Stimulated activated CD8-positive, alpha-beta memory T cell treated with anti-CD3 and anti-CD28 coated beads, Interleukin-4, amount 100 ng/mL, for 24 hours (primary cell): ENCODE measurements around the gene SLC25A4.

ENCODE experiments used
- DNase-seq: peaks from one replicate; pipeline ENCODE4 v3.0.0-alpha.2; 2020; ENCODE audit warnings: low read depth

The SLC25A4 gene

DNA sequence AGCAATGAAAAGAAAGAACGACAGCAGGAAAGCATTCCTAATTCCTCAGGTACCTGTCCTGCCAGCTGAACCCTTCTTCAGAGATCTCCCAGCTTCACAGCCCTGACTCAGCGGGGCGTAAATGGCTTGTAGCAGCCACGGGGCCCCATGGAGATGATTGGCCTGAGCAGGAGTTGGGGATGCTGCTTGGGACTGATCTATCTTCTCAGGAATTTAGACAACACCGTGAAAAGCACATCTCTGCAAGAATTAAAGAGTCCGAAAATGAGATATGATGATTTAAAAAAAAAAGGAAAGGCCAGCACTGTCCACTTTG, 22.5 kb upstream of the SLC25A4 start:
- no peak for DNase-seq

DNA sequence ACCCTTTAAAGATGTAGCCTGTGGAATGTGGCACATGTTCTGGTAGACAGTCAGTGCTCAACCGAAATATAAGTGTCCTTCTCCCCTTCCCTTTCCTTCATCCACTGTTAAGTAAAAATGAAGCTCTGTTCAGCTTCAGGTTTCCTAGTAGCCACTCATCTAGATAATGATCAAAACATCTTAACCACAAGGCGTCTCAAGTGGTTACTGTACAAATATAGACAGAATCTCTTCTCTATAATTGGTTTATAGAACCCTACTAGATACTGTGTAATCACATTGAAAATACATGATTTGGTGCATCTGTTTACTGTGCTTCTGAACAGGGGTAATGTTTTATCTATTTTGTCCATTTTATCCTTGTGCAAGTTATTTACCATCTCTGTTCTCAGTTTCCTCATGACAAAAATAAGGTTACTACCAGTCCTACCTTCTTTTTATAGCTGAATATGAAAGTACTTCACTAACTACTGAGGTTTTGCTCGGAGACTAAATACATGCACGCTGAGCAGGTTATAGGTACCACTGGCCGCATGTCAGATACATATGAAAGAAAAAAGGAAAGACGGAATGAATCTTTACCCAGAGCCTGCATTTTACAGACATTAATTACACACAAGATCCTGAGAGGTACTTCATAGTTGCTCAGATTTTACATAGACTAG, 20.3 kb upstream of the SLC25A4 start:
- DNase-seq: no peak

GRCh38 chr4:185124006-185124405, 19.1 kb upstream of the SLC25A4 start:
- DNase-seq: no peak

DNA sequence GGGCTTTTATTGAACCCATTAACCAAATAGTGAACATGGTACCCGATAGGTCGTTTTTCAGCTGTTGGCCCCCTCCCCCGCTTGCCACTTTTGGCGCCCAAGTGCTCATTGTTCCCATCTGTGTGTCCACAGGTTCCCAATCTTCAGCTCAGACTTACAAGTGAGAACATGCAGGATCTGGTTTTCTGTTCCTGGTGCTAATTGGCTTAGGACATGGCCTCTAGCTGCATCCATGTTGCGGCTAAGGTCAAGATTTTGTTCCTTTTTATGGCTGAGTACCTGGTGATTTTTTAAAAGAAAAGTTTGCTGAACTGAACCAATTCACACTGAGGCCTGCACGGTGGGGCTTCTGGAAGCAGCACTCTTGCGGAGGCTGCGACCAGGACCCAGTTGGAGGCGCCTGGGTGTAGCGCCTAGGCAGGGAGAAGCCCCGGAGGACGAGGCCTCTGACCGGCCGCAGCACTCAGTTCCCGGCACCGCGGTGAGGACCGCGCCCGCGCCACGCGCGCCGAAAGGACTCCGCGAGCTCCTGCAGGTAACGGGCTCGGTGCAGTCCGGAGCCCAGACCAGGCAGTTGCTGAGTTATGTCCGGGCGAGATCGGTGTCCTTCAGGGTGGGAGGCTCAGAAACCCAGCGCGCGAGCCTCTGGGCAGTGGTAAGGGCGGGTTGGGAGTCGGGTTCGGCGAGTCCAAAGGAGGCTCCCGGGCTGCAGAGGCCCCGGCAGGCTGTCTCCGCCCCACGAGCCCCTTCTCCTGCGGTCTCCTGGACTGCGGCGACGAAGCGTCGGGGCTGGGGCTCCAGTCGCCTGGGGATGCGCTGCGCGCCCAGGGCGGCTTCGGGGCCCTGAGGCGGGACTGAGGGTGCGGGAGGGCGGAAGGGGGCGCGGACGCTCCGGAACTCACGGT, 15.8 kb upstream of the SLC25A4 start:
- no peak for DNase-seq

GRCh38 chr4:185128272-185129119, 14.6 kb upstream of the SLC25A4 start:
- DNase-seq: no peak

DNA sequence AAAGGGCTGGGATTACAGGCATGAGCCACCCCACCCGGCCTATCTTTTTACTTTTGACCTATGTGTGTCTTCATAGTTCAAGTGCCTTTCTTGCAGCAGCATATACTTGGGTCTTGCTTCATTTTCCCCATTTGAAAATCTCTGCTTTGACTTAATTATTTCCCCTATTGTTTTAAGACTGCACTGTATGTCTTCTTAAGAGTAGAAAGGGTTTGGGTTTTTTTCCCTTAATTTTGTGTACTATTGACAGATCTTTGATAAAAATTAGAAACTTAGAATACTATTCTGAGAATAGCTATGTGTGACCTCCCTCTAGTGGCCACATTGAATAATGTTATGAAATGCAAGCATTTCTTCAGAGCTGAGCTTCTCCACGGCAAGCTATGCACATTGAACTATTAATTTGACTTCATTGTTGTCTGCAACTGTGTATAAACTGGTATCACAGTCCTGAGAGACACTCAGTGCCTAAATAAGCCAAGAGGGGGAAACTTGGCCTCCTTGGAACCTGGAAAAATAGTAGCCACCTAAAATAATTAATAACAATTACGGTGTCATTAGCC, 8.7 kb upstream of the SLC25A4 start:
- DNase-seq: no peak

DNA sequence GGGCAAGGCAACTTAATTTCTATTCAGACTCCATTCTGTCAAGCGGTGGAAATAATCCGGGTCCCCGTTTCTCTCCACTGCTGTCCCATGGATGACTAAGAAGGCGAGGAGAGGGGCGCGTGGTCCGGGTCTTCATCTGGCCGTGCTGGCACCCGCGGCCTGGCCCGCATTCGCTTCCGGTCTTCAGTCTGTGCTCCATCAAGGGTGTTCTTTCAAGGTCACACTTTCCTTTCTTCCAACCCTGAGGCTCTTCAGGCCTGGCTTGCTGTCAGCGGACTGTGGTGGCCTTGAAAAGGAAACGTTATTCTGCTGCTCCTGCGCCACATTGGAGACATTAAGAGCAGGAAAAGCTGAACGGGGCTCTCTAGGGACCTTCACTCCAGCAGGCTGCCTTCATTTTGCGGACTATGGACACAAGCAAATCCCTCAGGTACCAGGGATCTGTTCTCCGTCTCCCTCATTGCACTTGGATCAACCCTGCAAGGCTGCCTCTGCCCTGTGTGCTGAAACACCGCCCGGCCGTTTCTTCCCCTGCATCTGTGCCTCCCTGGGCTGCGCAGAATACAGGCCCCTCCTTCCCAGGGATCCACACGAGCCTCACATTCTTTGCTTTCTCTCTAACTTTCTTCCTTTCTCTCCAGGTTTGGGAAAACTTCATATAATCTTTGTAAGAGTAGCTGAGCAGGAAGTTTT, 5.7 kb upstream of the SLC25A4 start:
- no peak for DNase-seq

- DNase-seq: no peak
Measured at GRCh38 chr4:185138161-185138560, 4.9 kb upstream of the SLC25A4 start.

GRCh38 chr4:185139736-185140135, 3.3 kb upstream of the SLC25A4 start:
- no peak for DNase-seq

DNA sequence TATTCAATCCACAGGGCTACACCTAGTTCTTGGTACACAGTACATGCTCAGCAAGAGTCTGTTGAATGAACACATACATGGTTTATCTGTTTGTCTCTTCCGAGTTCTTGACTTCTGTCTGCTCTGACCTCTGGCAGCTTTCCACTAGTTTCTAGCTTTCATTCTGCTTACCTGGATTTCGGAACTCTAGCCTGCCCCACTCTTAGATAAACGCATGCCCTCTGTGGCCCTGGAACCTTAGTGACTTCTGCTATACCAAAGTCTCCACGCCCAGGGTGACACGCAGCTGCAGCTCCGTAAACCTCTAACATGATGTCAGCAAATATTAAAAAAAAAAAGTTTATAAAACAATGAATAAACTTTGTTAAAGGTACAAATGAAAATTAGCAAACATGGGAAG, 1.3 kb upstream of the SLC25A4 start:
- DNase-seq: no peak

DNA sequence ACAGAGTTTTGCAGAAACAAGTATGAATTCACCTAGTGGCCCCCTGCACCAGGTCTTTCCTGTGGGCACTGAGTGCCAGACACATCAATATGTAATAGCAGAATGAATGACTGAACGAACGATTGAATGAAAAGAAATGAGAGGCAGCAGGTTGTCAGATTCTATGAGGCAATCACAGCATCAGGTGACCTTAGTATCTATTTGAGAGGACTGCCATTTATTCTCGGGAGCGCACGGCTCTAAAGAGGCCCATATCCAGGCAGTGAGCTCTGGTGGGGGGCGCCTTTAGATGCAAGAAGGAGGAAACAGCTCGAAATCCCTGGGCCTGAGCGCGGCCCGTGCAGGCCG, 528 bp upstream of the SLC25A4 start:
- no peak for DNase-seq

DNA sequence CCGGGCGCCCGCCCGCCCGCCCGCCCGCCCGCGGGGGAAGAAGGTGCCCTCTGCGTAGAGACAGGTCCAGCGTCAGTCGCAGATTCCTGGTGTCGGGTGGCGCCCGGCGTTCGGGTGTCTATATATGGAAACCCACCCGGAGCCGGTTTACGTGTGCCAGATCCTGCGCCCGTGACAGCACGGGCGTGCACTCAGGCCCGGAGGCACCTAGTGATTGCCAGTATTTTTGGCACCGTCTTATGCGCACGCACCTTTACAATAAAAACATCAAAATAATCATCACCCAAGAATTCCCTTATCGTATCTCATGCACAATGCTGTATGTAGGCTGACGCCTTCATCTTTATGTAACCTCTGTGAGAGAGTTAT, 519 bp downstream of the SLC25A4 start:
- no peak for DNase-seq

- DNase-seq: no peak
Measured at GRCh38 chr4:185144601-185145240, 1.7 kb downstream of the SLC25A4 start.

DNA sequence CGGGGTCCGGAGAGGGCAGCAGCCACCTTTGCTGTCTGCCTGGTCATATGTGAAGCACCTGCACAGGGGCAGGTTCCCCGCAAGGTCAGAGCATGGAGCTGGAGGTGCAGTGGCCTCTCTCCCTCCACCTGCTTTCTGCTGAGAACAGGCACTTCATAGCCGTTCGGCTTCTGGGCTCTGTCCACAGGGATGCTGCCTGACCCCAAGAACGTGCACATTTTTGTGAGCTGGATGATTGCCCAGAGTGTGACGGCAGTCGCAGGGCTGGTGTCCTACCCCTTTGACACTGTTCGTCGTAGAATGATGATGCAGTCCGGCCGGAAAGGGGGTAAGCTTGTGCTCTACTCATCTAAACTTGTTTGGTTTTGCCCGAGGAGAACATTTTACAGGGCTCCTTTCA, 2.5 kb downstream of the SLC25A4 start:
- DNase-seq: no peak

- no peak for DNase-seq
Measured at GRCh38 chr4:185149392-185149791, 6.3 kb downstream of the SLC25A4 start.

DNA sequence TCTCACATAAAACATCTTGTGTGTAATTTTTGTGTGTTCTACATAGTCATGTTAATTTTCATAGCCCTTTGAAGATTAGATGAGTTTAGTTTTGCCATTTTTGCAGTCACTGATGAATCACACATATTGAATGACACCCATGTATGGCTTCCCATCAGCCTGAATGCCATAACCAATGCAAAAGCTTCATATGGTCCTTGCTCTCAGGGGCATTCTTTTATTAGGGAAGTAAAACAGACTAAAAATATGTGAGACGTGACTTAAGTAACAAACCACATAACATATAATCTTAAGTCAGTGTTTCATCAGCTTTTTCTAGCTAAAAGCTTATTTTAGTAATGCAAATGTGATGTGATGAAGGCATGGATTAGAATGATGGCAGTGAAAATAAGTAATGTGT, 8.2 kb downstream of the SLC25A4 start:
- no peak for DNase-seq

- no peak for DNase-seq
Measured at GRCh38 chr4:185165605-185166063, 22.6 kb downstream of the SLC25A4 start.

GRCh38 chr4:185167234-185167633, 24.2 kb downstream of the SLC25A4 start:
- DNase-seq: no peak

- DNase-seq: no peak
Measured at GRCh38 chr4:185171373-185172071, 28.5 kb downstream of the SLC25A4 start.

DNA sequence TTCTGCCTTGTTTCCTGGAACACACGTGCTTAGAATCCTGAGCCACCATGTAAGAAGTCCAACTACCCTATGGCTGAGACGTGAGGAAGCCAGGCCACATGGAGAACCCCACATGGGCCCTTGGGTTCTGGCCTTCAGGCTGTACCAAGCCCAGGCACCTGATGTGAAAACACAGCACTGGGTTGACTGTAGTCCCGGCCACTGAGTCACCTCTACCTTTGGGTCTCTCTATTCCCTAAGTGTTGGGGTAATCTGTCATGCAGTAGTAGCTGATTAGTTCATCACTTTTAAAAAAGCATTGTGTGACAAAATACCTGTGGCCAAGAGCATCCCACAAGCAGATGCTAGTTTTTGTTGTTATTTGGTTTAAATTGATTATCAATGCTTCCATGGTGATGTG, 36.4 kb downstream of the SLC25A4 start:
- no peak for DNase-seq

DNA sequence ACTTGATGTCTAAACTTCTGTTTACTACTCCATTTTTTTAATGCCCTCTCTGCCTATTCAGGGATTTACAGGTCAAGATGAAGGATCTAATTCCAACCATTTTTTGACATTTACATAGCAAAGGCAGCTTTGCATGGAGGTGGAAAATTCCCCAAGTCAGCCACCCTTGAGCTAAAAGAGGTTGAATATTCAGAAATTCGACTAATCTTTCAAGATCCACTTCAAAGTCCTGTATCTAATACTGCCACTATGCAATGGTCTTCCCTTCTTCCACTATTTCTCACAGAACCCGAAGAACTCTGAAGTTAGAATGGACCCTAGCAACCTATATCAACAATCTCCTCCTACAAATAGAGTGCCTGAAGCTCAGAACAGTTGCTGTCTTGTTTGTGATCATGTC, 39.2 kb downstream of the SLC25A4 start:
- no peak for DNase-seq
